Measurements from ENCODE around the gene HDAC8.

HDAC8 gene

DNA sequence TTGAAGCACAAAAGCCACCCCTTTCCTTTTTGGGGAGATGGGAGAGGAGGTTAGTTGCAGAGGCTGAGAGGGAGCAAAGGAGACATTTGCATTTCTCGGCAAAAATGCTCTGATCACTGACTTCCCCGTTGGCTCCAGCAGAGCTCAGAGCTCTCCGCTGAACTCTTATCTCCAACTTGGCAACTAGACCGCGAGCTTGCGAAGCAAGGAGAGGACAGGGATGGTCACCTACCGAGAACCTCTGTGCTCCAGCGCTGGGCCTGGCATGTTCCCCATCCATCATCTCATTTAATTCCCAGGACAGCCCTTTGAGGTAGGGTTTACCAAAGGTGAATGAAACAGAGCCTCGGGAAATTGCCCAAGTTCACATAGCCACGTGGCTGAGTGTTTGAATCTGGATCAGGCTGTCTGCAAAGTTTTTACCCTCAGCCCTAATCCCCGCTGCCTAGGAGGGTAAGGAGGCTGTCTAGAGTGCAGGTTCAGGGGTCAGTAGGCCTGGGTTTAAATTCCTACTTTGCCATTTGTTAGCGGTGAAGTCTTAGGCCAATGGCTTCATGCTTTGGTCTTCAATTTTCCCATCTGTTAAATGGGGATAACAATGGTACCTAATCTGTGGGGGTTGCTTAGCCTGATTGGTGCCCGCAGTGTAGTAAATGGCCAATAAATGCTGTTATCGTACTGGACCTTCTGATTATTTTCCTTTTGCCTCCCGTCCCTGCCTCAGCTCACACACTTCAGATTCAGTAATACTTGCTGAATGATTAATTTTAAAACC, 263.2 kb downstream of the HDAC8 start:
- Histone ChIP-seq H3K4me3 (ENCODE audit: low read depth, low read length) (peak overlapping the region; percentile 40), H3K27ac (peak overlapping the region; percentile 77), H3K36me3 (no peaks in the 10 kb centered on the region), H3K27me3 (ENCODE audit: insufficient read depth, low read depth, severe bottlenecking) (peaks cover 13% of the 10 kb centered on the region), H3K9me3 (ENCODE audit: severe bottlenecking) (no peaks in the 10 kb centered on the region)
- peak; percentile 17 for DNase-seq
- TF ChIP-seq, protein P1, sequence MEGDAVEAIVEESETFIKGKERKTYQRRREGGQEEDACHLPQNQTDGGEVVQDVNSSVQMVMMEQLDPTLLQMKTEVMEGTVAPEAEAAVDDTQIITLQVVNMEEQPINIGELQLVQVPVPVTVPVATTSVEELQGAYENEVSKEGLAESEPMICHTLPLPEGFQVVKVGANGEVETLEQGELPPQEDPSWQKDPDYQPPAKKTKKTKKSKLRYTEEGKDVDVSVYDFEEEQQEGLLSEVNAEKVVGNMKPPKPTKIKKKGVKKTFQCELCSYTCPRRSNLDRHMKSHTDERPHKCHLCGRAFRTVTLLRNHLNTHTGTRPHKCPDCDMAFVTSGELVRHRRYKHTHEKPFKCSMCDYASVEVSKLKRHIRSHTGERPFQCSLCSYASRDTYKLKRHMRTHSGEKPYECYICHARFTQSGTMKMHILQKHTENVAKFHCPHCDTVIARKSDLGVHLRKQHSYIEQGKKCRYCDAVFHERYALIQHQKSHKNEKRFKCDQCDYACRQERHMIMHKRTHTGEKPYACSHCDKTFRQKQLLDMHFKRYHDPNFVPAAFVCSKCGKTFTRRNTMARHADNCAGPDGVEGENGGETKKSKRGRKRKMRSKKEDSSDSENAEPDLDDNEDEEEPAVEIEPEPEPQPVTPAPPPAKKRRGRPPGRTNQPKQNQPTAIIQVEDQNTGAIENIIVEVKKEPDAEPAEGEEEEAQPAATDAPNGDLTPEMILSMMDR (IDR thresholded peaks at IDR 0.05; ENCODE audit: low read depth, low read length) = no peak

DNA sequence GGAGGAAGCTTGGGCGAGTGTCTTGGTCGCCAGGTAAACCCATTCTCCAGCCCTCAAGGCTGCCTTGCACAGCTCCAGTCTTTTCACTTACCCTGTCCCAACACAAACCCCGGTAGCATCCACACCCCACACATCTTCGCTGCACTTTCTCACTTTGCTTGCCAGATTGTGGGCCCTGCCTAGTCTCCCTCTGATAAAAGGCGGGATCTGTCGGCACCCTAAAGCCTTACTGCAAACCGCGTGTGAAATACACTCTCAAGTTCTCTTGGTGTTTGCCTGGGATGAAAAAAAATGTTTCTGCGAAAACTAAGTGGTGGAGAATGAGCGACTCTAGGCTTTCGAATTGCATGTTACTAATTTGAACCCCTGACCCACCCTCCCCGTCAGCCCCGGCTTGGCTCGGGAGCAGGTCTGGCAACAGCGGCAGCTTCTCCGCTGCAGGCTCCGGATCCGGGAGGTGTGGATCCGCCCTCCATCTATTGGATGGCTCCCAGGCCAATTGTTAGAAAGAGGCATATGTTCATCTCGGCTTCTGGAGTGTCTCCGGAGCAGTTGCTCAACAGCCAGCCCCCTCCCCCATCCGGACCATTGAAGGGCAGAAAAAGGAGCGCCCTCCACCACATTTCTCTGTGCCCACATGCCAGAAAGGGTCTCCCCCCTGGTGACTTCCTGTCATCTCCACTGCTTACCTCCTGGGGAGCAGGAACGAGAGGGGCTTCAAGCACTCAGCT, 263.9 kb downstream of the HDAC8 start:
- H3K36me3 ChIP-seq = no peaks in the 10 kb centered on the region
- H3K27me3 ChIP-seq (ENCODE audit: insufficient read depth, low read depth, severe bottlenecking) = peaks cover 13% of the 10 kb centered on the region
- DNase-seq = peak; percentile 94
- H3K27ac ChIP-seq = peak overlapping the region; percentile 77
- H3K4me3 ChIP-seq (ENCODE audit: low read depth, low read length) = peak overlapping the region; percentile 40
- TF ChIP-seq, protein P1 (IDR thresholded peaks at IDR 0.05; ENCODE audit: low read depth, low read length) = no peak
- H3K9me3 ChIP-seq (ENCODE audit: severe bottlenecking) = no peaks in the 10 kb centered on the region

DNA sequence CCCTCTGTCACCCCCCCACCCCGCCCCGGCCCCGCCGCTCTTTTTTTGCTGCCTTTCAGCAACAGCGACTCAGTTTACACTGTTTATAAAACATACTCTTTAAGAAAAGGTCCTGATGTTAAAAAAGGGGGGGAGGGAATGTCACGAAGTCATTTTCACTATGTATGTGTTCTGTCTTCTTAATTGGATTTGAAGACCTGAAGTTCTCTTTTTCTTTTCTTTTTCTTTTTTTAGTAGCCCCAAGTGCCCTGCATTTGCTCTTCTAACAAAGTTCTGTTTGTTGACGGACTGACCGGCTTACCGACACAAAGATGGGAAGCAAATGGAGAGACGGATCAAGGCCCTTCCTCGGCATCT, 264.5 kb downstream of the HDAC8 start:
- no peaks in the 10 kb centered on the region for H3K9me3 ChIP-seq (ENCODE audit: severe bottlenecking)
- TF ChIP-seq, protein P1 (IDR thresholded peaks at IDR 0.05; ENCODE audit: low read depth, low read length) = no peak
- peak overlapping the region; percentile 30 for H3K4me3 ChIP-seq (ENCODE audit: low read depth, low read length)
- H3K36me3 ChIP-seq = no peaks in the 10 kb centered on the region
- no peak overlapping the region for H3K27ac ChIP-seq
- no peak for DNase-seq
- H3K27me3 ChIP-seq (ENCODE audit: insufficient read depth, low read depth, severe bottlenecking) = peaks cover 13% of the 10 kb centered on the region

DNA sequence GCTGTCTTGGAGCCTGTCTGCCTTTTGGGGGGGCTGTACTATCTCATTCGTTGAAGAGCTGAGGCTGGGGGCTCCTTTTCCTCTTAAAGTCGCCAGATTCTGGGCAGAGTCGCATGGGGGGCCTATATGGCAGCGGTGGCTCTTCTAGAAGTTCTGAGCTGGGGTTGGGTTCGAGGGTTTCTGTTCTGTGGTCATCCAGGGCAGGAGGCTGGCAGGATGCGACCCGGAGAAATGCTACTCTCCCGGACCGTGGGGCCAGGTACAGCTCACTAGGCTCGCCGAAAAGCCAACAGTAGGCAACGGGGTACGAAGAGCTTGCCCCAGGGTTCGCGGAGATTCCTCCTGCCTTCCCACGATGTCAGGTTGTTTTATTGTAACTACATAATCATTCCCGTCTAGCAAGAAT, 265.0 kb downstream of the HDAC8 start:
- Histone ChIP-seq H3K27ac (peak overlapping the region; percentile 87), H3K4me3 (ENCODE audit: low read depth, low read length) (peak overlapping the region; percentile 64), H3K27me3 (ENCODE audit: insufficient read depth, low read depth, severe bottlenecking) (peaks cover 13% of the 10 kb centered on the region), H3K9me3 (ENCODE audit: severe bottlenecking) (no peaks in the 10 kb centered on the region), H3K36me3 (peaks cover under 1% of the 10 kb centered on the region)
- TF ChIP-seq, protein P1 (IDR thresholded peaks at IDR 0.05; ENCODE audit: low read depth, low read length) = no peak
- DNase-seq = no peak

DNA sequence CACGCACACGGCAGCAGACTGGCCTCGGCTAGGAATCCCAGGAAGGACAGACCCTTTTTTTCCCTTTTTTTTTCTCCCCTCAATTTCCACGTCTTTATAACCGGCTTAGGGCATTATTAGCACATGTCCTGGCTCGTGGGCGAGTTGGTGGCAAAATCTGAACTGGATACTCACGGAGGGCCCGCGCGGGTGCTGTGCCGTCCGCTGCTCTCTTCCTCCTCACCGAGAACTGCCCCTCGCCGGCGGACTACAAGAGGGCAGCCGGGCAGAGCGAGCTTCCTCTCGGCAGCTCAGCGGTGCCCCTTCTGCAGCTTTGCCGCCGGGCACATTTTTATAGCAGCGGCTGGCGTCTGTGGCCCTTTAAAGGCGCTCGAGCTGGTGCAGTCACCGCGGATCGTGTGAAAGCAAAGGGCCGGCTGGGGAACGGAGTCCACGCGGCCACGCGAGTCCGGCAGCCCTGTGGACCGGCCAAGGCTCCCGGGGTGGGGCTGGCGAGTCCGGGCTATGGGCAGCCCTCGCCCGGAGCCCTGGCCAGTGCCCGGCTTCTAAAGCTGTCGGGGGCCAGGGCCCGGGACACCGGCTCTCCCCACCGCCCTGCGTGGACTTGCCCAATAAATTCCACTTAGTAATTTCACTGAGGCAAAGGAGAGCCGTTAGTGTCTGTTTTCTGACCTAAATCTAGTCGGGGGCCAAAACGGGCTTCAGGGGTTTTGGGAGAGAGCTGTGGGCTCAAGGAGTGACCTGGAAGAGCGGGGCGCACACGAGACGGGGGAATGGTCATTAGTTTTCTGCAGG, 265.6 kb downstream of the HDAC8 start:
- TF ChIP-seq, protein P1 (IDR thresholded peaks at IDR 0.05; ENCODE audit: low read depth, low read length) = no peak
- Histone ChIP-seq H3K27me3 (ENCODE audit: insufficient read depth, low read depth, severe bottlenecking) (peaks cover 13% of the 10 kb centered on the region), H3K9me3 (ENCODE audit: severe bottlenecking) (no peaks in the 10 kb centered on the region), H3K36me3 (peaks cover 3% of the 10 kb centered on the region), H3K27ac (peak overlapping the region; percentile 87), H3K4me3 (ENCODE audit: low read depth, low read length) (peak overlapping the region; percentile 64)
- peak; percentile 86 for DNase-seq

Measured in WERI-Rb-1 (cell line).